GM12873 (cell line): ENCODE data around the gene YTHDF1.

Experiments
- TF ChIP-seq, protein P1 (sequence below): IDR thresholded peaks from 2 replicates; pipeline ENCODE4 v1.5.1; 2012; ENCODE audit warnings: low read depth, mild to moderate bottlenecking, moderate library complexity, low read length, control low read depth; ENCODE audit not compliant: insufficient read depth; ENCODE audit errors: missing control alignments

Gene YTHDF1

DNA sequence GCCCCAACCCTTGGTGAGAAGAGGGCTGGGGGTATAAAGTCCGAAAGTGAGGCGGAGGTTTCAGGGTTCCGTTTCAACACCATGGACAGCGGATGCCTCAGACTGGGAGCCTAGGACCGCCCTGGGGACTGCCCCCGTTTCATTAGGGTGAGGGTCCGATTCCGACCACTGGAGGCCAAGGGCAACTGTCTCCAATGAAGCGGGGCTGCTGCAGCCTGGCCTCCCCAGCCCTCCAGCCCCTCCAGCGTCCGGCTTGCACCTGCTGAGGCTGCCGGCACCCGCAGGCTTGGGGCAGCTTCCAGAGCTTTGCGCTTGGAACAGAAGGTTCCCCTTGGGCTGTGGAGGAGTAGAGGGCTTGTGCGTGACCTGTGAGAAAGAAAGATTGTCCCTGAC, 39.9 kb downstream of the YTHDF1 start:
- TF ChIP-seq, protein P1, sequence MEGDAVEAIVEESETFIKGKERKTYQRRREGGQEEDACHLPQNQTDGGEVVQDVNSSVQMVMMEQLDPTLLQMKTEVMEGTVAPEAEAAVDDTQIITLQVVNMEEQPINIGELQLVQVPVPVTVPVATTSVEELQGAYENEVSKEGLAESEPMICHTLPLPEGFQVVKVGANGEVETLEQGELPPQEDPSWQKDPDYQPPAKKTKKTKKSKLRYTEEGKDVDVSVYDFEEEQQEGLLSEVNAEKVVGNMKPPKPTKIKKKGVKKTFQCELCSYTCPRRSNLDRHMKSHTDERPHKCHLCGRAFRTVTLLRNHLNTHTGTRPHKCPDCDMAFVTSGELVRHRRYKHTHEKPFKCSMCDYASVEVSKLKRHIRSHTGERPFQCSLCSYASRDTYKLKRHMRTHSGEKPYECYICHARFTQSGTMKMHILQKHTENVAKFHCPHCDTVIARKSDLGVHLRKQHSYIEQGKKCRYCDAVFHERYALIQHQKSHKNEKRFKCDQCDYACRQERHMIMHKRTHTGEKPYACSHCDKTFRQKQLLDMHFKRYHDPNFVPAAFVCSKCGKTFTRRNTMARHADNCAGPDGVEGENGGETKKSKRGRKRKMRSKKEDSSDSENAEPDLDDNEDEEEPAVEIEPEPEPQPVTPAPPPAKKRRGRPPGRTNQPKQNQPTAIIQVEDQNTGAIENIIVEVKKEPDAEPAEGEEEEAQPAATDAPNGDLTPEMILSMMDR = no peak

DNA sequence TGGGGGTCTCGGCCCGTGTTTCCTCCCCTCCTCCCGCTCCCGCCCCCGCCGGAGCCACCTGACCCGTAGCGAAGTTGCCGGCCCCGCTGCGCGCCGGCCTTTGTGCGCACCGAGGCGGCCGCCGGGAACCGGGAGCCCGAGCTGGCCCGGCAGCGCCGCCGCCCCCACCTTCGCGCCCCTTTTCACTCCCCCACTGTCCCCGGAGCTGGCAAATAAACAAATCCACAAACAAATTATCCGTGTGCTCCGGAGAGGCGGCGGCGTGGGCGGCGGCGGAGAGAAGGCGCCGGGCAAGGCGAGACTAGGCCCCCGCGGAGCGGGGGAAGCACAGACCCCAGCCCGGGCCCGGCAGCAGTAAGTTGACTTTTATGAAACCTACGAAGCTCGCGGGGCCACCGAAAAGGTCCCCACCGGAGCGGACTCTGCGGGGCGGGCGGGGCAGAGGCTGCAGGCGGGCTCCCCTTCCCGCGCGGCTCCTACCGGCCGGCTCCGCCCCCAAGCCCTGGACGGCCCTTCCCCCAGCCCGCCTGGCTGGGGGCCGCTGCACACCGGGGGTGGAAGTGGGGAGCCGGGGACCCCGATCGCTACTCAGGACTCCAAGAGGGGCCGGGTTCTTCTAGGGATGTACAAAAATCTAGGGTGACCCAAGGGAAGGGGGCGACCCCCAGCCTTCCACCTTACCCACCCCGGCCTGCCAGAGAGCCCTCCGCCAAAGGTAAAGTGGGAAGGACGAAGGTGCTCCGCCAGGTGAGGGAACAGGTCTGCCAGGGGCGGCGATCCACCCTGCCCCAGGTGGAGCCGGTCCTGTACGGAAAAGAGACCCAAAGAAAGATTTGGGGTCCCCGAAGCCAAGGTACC, 40.7 kb downstream of the YTHDF1 start:
- TF ChIP-seq, protein P1 = no peak

DNA sequence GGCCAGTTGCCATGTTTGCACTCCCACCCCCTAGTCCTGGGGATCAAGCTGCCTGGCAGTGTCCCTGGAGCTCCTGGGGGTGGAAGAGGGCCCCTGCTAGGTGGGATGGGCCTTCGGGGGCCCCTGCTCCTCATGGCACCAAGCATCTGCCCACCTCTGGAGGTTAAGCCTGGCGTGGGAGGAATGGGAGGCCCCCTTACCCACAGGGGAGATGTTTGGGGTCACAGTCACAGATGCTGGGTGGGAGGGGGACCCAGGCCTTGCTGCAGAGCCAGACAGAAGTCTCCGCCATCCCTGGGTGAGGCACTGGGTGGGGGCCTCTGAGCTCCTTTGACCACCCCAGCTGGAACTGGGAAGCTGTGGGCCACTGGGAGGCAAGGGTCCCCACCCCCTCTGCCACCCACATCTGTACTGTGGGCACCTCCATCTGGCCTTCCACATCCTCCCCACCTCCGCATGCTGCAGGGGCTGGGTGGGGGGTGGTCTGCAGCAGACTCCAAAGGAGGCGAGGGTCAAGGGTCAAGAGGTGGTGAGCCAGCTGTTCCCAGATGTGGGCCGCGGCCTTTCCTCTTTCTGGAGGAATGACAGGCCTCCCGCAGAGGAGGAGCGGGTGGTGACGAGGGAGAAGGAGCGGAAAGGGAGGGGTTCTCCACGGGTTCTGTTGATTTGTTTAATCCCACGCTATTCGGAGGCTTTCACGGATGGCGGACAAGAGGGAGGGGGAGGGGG, 41.5 kb downstream of the YTHDF1 start:
- TF ChIP-seq, protein P1 = no peak

DNA sequence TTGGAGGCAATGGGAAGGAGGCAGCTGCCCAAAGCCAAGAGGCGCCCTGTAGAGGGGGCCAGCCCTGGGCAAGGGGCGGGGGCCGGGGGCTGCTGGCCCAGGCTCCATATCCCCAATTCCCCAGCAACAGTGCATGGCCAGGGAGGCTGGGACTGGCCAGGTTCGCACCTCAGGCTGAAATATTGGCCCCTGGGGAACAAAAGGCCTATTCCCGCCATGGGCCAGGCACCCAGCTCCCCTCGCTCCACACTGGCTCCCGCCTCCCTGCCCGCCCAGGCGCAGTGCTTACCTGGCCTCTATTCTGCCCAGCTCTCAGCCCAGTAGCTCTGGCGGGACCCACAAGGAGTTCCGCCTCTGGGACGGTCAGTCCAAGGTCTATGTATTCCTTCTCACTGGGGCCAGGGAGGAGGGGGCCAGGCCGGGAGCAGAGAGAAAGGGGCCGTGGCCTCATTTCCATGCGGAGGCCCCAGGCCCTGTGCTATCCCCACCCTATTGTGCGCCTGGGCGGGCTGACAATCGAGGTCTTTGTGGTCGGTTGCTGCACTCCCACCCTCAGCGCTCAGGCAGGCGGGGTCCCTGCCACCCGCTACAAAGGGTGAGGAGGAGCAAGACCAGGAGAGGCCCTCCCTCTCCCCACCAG, 42.3 kb downstream of the YTHDF1 start:
- TF ChIP-seq, protein P1 = no peak

DNA sequence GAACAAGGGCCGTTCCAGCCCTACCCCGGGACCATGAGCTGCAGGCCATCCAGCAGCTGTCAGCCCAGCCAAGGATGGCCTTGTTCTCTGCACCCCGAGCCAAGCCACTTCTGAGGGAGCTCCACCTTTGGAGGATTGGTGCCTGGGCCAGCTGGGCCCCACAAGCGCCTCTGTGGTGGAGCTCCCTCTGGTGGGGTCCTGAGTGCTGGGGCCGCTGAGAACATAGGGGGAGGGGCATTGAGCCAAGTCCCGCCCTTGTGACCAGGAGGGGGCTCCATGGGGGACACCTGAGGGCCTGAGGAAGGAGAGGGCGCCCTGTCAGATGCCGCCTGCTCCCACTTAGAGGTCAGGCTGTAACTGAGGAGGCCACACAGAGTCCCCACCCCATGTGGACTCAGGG, 43.2 kb downstream of the YTHDF1 start:
- TF ChIP-seq, protein P1 = peak; percentile 37

DNA sequence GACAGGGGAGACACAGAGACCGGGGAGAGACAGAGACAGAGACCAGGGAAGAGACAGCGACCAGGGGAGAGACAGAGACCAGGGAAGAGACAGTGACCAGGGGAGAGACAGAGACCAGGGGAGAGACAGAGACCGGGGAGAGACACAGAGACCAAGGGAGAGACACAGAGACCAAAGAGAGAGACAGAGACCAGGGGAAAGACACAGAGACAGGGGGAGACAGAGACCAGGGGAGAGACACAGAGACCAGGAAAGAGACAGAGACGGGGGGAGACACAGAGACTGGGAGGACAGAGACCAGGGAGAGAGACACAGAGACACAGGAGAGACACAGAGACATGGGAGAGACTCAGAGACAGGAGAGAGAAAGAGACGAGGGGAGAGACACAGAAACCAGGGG, 43.9 kb downstream of the YTHDF1 start:
- TF ChIP-seq, protein P1 = no peak

DNA sequence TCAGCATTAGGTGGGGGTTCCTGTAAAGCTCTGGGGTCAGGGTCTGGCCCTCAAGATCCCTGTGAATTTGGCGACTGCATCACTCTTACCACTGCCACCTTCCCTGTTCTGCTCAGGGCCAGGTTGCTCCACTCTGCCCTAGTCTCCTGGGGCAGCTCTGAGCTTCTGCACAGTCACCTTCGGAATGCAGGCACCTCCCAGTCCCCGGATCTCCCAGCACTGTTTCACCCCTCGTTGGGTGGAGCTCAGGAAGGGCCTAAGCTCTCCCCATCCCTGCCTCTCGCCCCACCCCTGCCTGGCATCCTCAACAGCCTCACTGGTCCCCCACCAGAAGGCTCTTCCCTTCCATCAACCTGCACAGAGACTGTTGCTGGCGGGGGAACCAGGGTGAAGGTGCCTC, 46.2 kb downstream of the YTHDF1 start:
- TF ChIP-seq, protein P1 = no peak
